Skeletal muscle cell (primary cell): ENCODE measurements around the gene MBNL2.

Experiments
- DNase-seq: peaks from one replicate; pipeline ENCODE4 v3.0.0-alpha.2; 2010; ENCODE audit warnings: low read depth
- H3K4me3 ChIP-seq: 2 replicates; pipeline ENCODE4 v1.5.1; 2011; ENCODE audit warnings: low read depth, mild to moderate bottlenecking, control low read depth, low read length, moderate library complexity

MBNL2 gene

GRCh38 chr13:97246596-97247158, 24.5 kb downstream of the MBNL2 start:
- no peak overlapping the region for H3K4me3 ChIP-seq
- no peak for DNase-seq

GRCh38 chr13:97248243-97248642, 26.1 kb downstream of the MBNL2 start:
- no peak overlapping the region for H3K4me3 ChIP-seq
- DNase-seq = no peak

GRCh38 chr13:97249093-97249795, 27.1 kb downstream of the MBNL2 start:
- DNase-seq = no peak
- no peak overlapping the region for H3K4me3 ChIP-seq

GRCh38 chr13:97249796-97250495, 27.8 kb downstream of the MBNL2 start:
- no peak for DNase-seq
- no peak overlapping the region for H3K4me3 ChIP-seq

- no peak overlapping the region for H3K4me3 ChIP-seq
- no peak for DNase-seq
These were observed 28.4 kb downstream of the MBNL2 start for GRCh38 chr13:97250560-97250959.

- no peak for DNase-seq
- H3K4me3 ChIP-seq = no peak overlapping the region
These were observed 30.6 kb downstream of the MBNL2 start for GRCh38 chr13:97252735-97253134.

DNA sequence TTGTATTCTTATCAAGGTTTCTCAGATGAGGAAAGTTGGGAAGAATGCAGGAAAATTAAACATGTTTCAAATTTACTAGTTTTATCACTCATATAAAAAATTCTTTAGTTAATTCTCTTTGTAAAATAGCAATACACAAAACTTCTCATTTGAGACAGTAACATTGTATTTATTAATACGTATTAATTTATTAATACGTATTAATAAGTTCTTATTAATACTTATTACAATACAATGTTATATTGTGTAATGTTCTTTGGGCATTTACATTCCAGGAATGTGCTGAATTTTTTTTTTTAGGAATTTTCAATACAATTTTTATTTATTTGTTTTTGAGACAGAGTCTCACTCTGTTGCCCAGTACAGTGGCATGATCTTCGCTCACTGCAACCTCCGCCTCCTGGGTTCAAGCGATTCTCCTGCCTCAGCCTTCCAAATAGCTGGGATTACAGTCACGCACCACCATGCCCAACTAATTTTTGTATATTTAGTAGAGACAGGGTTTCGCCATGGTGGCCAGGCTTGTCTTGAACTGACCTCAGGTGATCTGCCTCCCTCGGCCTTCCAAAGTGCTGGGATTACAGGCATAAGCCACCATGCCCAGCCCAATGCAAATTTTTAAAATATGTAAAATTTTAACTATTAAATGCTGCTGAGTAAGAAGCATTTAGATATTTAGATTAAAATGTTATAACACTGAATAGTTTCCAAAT, 31.6 kb downstream of the MBNL2 start:
- DNase-seq = no peak
- no peak overlapping the region for H3K4me3 ChIP-seq

DNA sequence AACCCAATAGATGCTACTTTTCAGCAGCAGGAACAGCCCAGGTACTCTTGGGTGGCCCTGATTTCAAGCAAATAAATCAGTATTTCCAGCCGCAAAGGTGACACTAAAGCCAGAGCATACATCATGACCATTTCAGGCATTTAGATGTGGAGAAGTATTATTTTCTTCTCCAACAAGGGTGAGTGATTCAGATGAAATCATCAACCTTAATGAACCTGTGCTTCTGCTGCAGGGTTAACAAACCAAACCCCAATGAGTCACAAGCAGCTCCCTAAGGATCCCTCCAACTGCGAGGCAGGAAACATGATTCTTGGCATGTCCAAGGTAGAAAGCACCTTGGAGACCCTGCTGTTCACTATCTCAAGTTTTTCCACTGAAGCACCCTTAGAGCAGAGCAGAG, 32.7 kb downstream of the MBNL2 start:
- no peak for DNase-seq

DNA sequence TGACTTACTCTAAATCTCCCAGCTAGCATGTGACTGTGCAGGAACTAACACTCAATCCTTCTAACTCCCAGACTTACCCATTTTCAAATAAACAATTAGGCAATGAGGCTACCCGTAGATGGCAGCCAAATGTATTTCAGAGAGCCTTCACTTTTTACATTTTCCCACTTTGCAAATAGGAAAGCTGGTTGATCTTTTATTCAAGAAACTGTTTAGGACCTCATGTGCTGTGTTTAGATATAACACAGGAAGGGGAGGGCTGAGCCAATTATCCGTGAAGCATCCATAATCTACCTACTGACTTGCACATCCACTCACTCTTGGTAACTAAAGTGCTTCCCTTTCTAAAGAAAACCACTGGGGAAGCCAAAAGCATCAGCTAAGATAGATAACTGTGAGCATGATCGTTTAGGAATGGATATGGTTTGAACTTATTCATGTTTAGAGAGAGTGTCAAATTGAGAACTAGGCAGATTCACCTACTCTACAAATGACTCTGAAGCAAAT, 33.4 kb downstream of the MBNL2 start:
- no peak overlapping the region for H3K4me3 ChIP-seq
- no peak for DNase-seq

More for the DNA sequence above, 32.7 kb downstream of the MBNL2 start:
- H3K4me3 ChIP-seq = no peak overlapping the region

- DNase-seq = no peak
- no peak overlapping the region for H3K4me3 ChIP-seq
These were observed 34.2 kb downstream of the MBNL2 start for GRCh38 chr13:97256343-97256783.

- no peak overlapping the region for H3K4me3 ChIP-seq
These were observed 35.2 kb downstream of the MBNL2 start for GRCh38 chr13:97257228-97257755.

GRCh38 chr13:97257800-97258799, 36.0 kb downstream of the MBNL2 start:
- DNase-seq = no peak
- H3K4me3 ChIP-seq = no peak overlapping the region

More at GRCh38 chr13:97257228-97257755, 35.2 kb downstream of the MBNL2 start:
- no peak for DNase-seq

- DNase-seq = no peak
- H3K4me3 ChIP-seq = no peak overlapping the region
These were observed 36.7 kb downstream of the MBNL2 start for GRCh38 chr13:97258801-97259200.

GRCh38 chr13:97259410-97259797, 37.3 kb downstream of the MBNL2 start:
- H3K4me3 ChIP-seq = no peak overlapping the region
- DNase-seq = no peak

GRCh38 chr13:97259798-97260714, 37.9 kb downstream of the MBNL2 start:
- no peak overlapping the region for H3K4me3 ChIP-seq
- DNase-seq = no peak

GRCh38 chr13:97261254-97262005, 39.3 kb downstream of the MBNL2 start:
- H3K4me3 ChIP-seq = no peak overlapping the region
- no peak for DNase-seq

- DNase-seq = no peak
- H3K4me3 ChIP-seq = no peak overlapping the region
These were observed 39.9 kb downstream of the MBNL2 start for GRCh38 chr13:97262058-97262457.
